HEK293 (cell line): ENCODE measurements around the gene EFNB1.
"Not testable (repeated sequence)": the region's sequence is repeated elsewhere in the genome, so short reads cannot be mapped to it uniquely, and the experiment has no call there.

Experiments
- CTCF ChIA-PET: fragments of 350-600 bp; formaldehyde crosslinking; extraction: SDS; loops from one replicate; lab custom pipeline; 2021; ENCODE audit warnings: antibody characterized with exemption; lab: Yijun Ruan, JAX
- POLR2A ChIA-PET: fragments of 300-600 bp; formaldehyde crosslinking; extraction: SDS; loops from one replicate; lab custom pipeline; 2020; ENCODE audit warnings: antibody characterized with exemption, inconsistent platforms; lab: Yijun Ruan, JAX
- H3K27ac ChIP-seq: fragments of 200-500 bp; sonication (Bioruptor generic); 2 replicates; pipeline ENCODE4 v1.5.1; 2014; ENCODE audit warnings: low read depth, low read length, control low read depth, inconsistent platforms; ENCODE audit errors: extremely low read depth
- H3K36me3 ChIP-seq, 2 experiments: fragments of 200-500 bp in 1 of 2; sonication (Bioruptor generic) in 1 of 2; 1 replicate in 1 of 2; 2 replicates in 1 of 2; pipeline ENCODE4 v1.5.1; 2014 to 2017; ENCODE audit warnings: inconsistent platforms in 2 of 2, low read length in 2 of 2; ENCODE audit not compliant: control insufficient read depth in 2 of 2, insufficient read depth in 1 of 2
- H3K4me1 ChIP-seq: fragments of 200-500 bp; sonication (Bioruptor generic); 2 replicates; pipeline ENCODE4 v1.5.1; 2014; ENCODE audit warnings: mild to moderate bottlenecking, low read length, inconsistent platforms; ENCODE audit not compliant: control insufficient read depth, insufficient read depth
- H3K4me3 ChIP-seq: 2 replicates; pipeline ENCODE4 v1.5.1; 2011; ENCODE audit warnings: low read depth, mild to moderate bottlenecking, control low read depth, low read length, moderate library complexity
- H3K9me3 ChIP-seq: fragments of 200-500 bp; sonication (Bioruptor generic); 2 replicates; pipeline ENCODE4 v1.5.1; 2014; ENCODE audit warnings: low read depth, low read length, inconsistent platforms; ENCODE audit not compliant: control insufficient read depth, insufficient read depth
- EGR2 ChIP-seq: fragments of 450-650 bp; formaldehyde crosslinking; IDR thresholded peaks from 2 replicates; pipeline ENCODE4 v1.5.1; 2016; ENCODE audit warnings: low read depth, missing biosample characterization, missing genetic modification characterization
- KLF10 ChIP-seq: fragments of 450-650 bp; IDR thresholded peaks from 2 replicates; pipeline ENCODE4 v1.5.1; 2018; ENCODE audit warnings: missing biosample characterization, mild to moderate bottlenecking, missing genetic modification characterization
- KLF9 ChIP-seq: fragments of 450-650 bp; formaldehyde crosslinking; IDR thresholded peaks from 2 replicates; pipeline ENCODE4 v1.5.1; 2016; ENCODE audit warnings: missing biosample characterization, missing genetic modification characterization, low read depth
- SP7 ChIP-seq: fragments of 450-650 bp; formaldehyde crosslinking; IDR thresholded peaks from 2 replicates; pipeline ENCODE4 v1.5.1; 2016; ENCODE audit warnings: missing biosample characterization, missing genetic modification characterization
- ZNF146 ChIP-seq: fragments of 450-650 bp; formaldehyde crosslinking; IDR thresholded peaks from 2 replicates; pipeline ENCODE4 v1.5.1; 2016; ENCODE audit warnings: missing biosample characterization, missing genetic modification characterization
- ZNF23 ChIP-seq: fragments of 450-650 bp; formaldehyde crosslinking; IDR thresholded peaks from 2 replicates; pipeline ENCODE4 v1.5.1; 2016; ENCODE audit warnings: missing biosample characterization, missing genetic modification characterization, borderline replicate concordance
- ZNF510 ChIP-seq: fragments of 450-650 bp; formaldehyde crosslinking; IDR thresholded peaks from 2 replicates; pipeline ENCODE4 v1.5.1; 2018; ENCODE audit warnings: mild to moderate bottlenecking, missing genetic modification characterization, missing biosample characterization; ENCODE audit not compliant: insufficient replicate concordance
- ZNF654 ChIP-seq: fragments of 450-650 bp; formaldehyde crosslinking; IDR thresholded peaks from 2 replicates; pipeline ENCODE4 v1.5.1; 2016; ENCODE audit warnings: low read depth, missing biosample characterization, missing genetic modification characterization
- TF ChIP-seq, protein P1 (sequence below): fragments of 450-650 bp; formaldehyde crosslinking; IDR thresholded peaks from 2 replicates; pipeline ENCODE4 v1.5.1; 2016; ENCODE audit warnings: missing biosample characterization, missing genetic modification characterization
- TF ChIP-seq, protein P2 (sequence below): fragments of 450-650 bp; formaldehyde crosslinking; optimal IDR thresholded peaks from 2 replicates; pipeline ENCODE3; 2016; ENCODE audit warnings: missing biosample characterization, mild to moderate bottlenecking, missing genetic modification characterization

Gene EFNB1

DNA sequence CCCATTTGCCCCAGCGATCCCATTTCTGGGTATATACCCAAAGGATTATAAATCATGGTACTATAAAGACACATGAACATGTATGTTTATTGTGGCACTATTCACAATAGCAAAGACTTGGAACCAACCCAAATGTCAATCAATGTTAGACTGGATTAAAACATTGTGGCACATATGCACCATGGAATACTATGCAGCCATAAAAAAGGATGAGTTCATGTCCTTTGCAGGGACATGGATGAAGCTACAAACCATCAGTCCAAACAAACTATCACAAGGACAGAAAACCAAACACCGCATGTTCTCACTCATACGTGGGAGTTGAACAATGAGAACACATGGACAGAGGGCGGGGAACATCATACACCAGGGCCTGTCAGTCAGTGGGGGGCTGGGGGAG lies 47.5 kb upstream of the EFNB1 start:
- CTCF ChIA-PET = interaction anchor here (0.6 kb wide), 1 partner anchor 10 kb away, joined by 6 read pairs; no protein-coding TSS in a partner anchor
- H3K36me3 ChIP-seq, H3K4me1 ChIP-seq, H3K4me3 ChIP-seq, POLR2A ChIA-PET, H3K27ac ChIP-seq: not testable (repeated sequence)
- TF ChIP-seq ZNF146 (tag by site-specific recombination) = peak; percentile 91
- TF ChIP-seq, protein P1, sequence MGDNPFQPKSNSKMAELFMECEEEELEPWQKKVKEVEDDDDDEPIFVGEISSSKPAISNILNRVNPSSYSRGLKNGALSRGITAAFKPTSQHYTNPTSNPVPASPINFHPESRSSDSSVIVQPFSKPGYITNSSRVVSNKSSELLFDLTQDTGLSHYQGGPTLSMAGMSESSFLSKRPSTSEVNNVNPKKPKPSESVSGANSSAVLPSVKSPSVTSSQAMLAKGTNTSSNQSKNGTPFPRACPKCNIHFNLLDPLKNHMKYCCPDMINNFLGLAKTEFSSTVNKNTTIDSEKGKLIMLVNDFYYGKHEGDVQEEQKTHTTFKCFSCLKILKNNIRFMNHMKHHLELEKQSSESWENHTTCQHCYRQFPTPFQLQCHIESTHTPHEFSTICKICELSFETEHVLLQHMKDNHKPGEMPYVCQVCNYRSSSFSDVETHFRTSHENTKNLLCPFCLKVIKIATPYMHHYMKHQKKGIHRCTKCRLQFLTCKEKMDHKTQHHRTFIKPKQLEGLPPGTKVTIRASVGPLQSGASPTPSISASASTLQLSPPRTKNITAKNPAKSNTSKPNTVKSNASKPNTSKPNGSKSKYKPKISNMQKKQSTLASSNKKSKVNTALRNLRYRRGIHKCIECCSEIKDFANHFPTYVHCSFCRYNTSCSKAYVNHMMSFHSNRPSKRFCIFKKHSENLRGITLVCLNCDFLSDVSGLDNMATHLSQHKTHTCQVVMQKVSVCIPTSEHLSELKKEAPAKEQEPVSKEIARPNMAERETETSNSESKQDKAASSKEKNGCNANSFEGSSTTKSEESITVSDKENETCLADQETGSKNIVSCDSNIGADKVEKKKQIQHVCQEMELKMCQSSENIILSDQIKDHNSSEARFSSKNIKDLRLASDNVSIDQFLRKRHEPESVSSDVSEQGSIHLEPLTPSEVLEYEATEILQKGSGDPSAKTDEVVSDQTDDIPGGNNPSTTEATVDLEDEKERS (tag by site-specific recombination) = 0 out of 2 replicates have a peak, but pooled peaks have one; percentile 17
- TF ChIP-seq, all 188 proteins: peak for 2; not testable (repeated sequence) for 186
- H3K9me3 ChIP-seq = not testable (repeated sequence)

DNA sequence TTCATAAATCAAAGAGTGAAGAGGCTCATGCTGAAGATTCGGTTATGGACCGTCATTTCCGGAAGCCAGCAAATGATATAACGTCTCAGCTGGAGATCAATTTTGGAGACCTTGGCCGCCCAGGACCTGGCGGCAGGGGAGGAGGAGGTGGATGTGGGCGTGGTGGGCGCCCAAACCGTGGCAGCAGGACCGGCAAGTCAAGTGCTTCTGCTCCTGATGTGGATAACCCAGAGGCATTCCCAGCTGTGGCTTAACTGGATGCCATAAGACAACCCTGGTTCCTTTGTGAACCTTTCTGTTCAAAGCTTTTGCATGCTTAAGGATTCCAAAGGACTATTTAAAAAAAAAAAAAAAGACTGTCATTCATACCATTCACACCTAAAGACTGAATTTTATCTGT lies 44.0 kb upstream of the EFNB1 start:
- H3K4me3 ChIP-seq = no peak overlapping the region
- no peaks in the 10 kb centered on the region for H3K36me3 ChIP-seq
- ChIA-PET POLR2A (no interaction called here), CTCF (no interaction called here)
- no peak overlapping the region for H3K27ac ChIP-seq
- H3K4me1 ChIP-seq = no peaks in the 10 kb centered on the region
- H3K9me3 ChIP-seq = no peaks in the 10 kb centered on the region
- TF ChIP-seq EGR2 (tag by site-specific recombination) = peak; percentile 22; the same call in 1 of the 2 replicates
- no peak for TF ChIP-seq SP7 (tag by site-specific recombination)
- TF ChIP-seq ZNF23 = no peak
- TF ChIP-seq ZNF654 (tag by site-specific recombination) = no peak
- TF ChIP-seq KLF9 (tag by site-specific recombination) = no peak
- TF ChIP-seq ZNF510 (tag by site-specific recombination) = no peak
- TF ChIP-seq, protein P2, sequence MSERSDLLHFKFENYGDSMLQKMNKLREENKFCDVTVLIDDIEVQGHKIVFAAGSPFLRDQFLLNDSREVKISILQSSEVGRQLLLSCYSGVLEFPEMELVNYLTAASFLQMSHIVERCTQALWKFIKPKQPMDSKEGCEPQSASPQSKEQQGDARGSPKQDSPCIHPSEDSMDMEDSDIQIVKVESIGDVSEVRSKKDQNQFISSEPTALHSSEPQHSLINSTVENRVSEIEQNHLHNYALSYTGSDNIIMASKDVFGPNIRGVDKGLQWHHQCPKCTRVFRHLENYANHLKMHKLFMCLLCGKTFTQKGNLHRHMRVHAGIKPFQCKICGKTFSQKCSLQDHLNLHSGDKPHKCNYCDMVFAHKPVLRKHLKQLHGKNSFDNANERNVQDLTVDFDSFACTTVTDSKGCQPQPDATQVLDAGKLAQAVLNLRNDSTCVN (tag by site-specific recombination) = no peak
- TF ChIP-seq KLF10 (tag by site-specific recombination) = no peak

DNA sequence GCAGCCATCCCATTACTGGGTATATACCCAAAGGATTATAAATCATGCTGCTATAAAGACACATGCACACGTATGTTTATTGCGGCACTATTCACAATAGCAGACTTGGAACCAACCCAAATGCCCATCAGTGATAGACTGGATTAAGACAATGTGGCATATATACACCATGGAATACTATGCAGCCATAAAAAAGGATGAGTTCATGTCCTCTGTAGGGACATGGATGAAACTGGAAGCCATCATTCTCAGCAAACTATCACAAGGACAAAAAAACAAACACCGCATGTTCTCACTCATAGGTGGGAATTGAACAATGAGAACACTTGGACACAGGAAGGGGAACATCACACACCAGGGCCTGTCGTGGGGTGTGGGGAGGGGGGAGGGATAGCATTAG lies 42.2 kb upstream of the EFNB1 start:
- POLR2A ChIA-PET = not testable (repeated sequence)
- TF ChIP-seq ZNF146 (tag by site-specific recombination) = peak; percentile 95
- TF ChIP-seq, protein P1 (tag by site-specific recombination) = peak; percentile 67; the same call in 1 of the 2 replicates
- TF ChIP-seq, all 188 proteins: peak for 2; not testable (repeated sequence) for 186
- H3K36me3 ChIP-seq, CTCF ChIA-PET, H3K9me3 ChIP-seq, H3K4me3 ChIP-seq, H3K4me1 ChIP-seq, H3K27ac ChIP-seq: not testable (repeated sequence)
